Liver (tissue), 9 donors: ENCODE measurements around the gene MIB2. TPM values are rescaled to one million over a fixed set of nuclear protein-coding genes. Genes with fewer than 3 reads are reported as not detected.
"Not testable (repeated sequence)": the region's sequence is repeated elsewhere in the genome, so short reads cannot be mapped to it uniquely, and the experiment has no call there.

Experiments used
- DNase-seq: peaks from one replicate; pipeline ENCODE4 v3.0.0-alpha.2; 2017; ENCODE audit warnings: low spot score
- H3K27ac ChIP-seq, 2 donors: one replicate each; pipeline ENCODE4 v1.7.0; 2013; ENCODE audit warnings: inconsistent platforms in 2 of 2, low read length in 2 of 2, control low read depth in 1 of 2, low read depth in 1 of 2, mild to moderate bottlenecking in 1 of 2
- H3K27me3 ChIP-seq, 4 donors: one replicate each; pipeline versions ENCODE4 v1.6.1 to v1.7.0; 2013; ENCODE audit warnings: low read length in 3 of 4, inconsistent platforms in 1 of 4, mild to moderate bottlenecking in 1 of 4, moderate library complexity in 1 of 4; ENCODE audit not compliant: control insufficient read depth in 4 of 4, insufficient read depth in 4 of 4
- H3K36me3 ChIP-seq, 4 donors: one replicate each; pipeline versions ENCODE4 v1.6.1 to v1.7.0; 2013; ENCODE audit warnings: low read length in 3 of 4, mild to moderate bottlenecking in 3 of 4, low read depth in 1 of 4, moderate library complexity in 1 of 4; ENCODE audit not compliant: control insufficient read depth in 4 of 4, insufficient read depth in 3 of 4
- H3K4me1 ChIP-seq, 4 donors: one replicate each; pipeline versions ENCODE4 v1.6.1 to v1.7.0; 2013; ENCODE audit warnings: low read length in 3 of 4, mild to moderate bottlenecking in 3 of 4, moderate library complexity in 1 of 4; ENCODE audit not compliant: control insufficient read depth in 4 of 4, insufficient read depth in 4 of 4
- H3K4me3 ChIP-seq, 3 donors: one replicate each; pipeline versions ENCODE4 v1.6.1 to v1.7.0; 2013; ENCODE audit warnings: low read length in 3 of 3, control low read depth in 1 of 3, low read depth in 1 of 3, mild to moderate bottlenecking in 1 of 3
- H3K9ac ChIP-seq, 2 donors: one replicate each; pipeline ENCODE4 v1.7.0; 2013; ENCODE audit warnings: low read length in 2 of 2, mild to moderate bottlenecking in 2 of 2, moderate library complexity in 2 of 2, control low read depth in 1 of 2, low read depth in 1 of 2
- H3K9me3 ChIP-seq, 4 donors: one replicate each; pipeline versions ENCODE4 v1.6.1 to v1.7.0; 2013; ENCODE audit warnings: low read length in 3 of 4; ENCODE audit not compliant: control insufficient read depth in 4 of 4
- EGR1 ChIP-seq, 2 donors: IDR thresholded peaks; 2 replicates each; pipeline ENCODE4 v1.6.1; 2016 to 2018; ENCODE audit warnings: antibody characterized with exemption in 2 of 2, low read depth in 2 of 2
- GABPA ChIP-seq, 2 donors: IDR thresholded peaks in 1 of 2; conservative IDR thresholded peaks in 1 of 2; 2 replicates each; pipeline ENCODE4 v1.6.1; 2016; ENCODE audit warnings: antibody characterized with exemption in 2 of 2, mild to moderate bottlenecking in 1 of 2, moderate library complexity in 1 of 2
- RAD21 ChIP-seq, 2 donors: IDR thresholded peaks; 2 replicates each; pipeline ENCODE4 v1.6.1; 2016; ENCODE audit warnings: antibody characterized with exemption in 2 of 2, mild to moderate bottlenecking in 2 of 2
- RXRA ChIP-seq, 2 donors: IDR thresholded peaks; 2 replicates each; pipeline ENCODE4 v1.6.1; 2017 to 2018; ENCODE audit warnings: antibody characterized with exemption in 2 of 2, mild to moderate bottlenecking in 1 of 2
- SP1 ChIP-seq: IDR thresholded peaks from 2 replicates; pipeline ENCODE4 v1.6.1; 2018; ENCODE audit warnings: antibody characterized with exemption, mild to moderate bottlenecking
- YY1 ChIP-seq: IDR thresholded peaks from 2 replicates; pipeline ENCODE4 v1.6.1; 2016; ENCODE audit warnings: antibody characterized with exemption, mild to moderate bottlenecking
- WGBS: extraction: QIAGEN DNeasy Blood & Tissue Kit; methylation state at CpG from one replicate; pipeline ENCODE4 v1.1.7; 2013; 5-methylcytosine and 5-hydroxymethylcytosine counted together
- polyA plus RNA-seq, 2 donors: library from polyadenylated mRNA; stranded (reverse) in 1 of 2; unstranded in 1 of 2; fragments of 200-250 nt in 1 of 2; fragments of >200 nt in 1 of 2; fragmentation: Nextera tagmentation in 1 of 2; extraction: Ambion mirVana in 1 of 2; gene quantifications; one replicate each; pipeline versions ENCODE4 v1.2.1 to v1.2.3, GENCODE V29; 2013 to 2015
- total RNA-seq, 2 donors: library from RNA; depleted of rRNA; stranded (reverse); fragments of >200 nt; gene quantifications; one replicate each; pipeline ENCODE4 v1.2.3, GENCODE V29; 2014
- donor health status: healthy.
- donor health status: healthy.
- donor health status: healthy.
- donor health status: healthy.
- donor health status: healthy.

MIB2 gene
- total and polyA plus RNA-seq, 4 donors: 9.8 to 33.0 (median 19.2) TPM

DNA sequence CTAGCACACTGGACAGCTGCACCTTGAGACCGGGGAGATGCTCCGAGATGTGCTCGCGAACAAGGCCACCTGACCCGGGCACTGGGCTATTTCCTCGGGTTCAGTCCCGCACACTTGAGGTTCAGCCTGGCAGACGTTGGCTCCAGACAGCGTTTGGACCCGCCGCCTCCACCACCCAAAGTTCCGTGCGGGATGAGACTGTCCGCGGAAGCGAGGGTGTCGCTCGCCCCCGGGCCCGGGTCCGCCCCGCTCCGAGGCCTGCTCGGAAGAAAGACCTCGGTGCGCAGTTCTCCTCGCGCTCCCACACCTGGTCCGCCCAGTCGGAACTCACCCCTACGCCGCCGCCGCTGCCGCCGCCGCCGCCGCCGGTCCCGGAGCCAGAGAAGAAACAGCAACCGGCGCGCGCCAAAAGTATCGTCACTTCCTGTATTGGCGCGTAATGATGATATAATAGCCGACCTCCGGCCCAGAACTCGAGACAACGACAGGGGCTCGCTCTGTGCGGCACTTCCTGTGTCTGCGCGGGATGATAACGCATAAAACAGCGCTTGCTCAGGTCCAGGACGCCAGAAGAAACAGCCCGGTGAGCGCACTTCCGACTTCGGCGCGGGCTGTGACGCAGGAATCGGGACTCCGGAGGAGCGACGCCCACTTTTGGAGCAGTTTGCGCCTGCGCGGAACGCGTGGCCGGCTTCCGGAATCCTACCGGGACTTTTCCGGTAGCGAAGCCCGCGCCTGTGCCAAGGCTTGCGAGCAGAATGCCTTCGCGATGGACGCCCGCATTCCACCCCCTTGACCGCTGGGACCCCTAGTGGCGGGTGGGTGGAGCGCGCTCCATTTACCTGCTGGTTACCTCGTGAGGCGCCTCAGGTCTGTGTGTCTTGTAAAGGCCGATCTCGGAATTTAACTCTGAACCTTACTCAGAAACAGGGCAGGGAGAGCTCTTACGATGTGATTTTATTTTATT, 43.6 kb downstream of the MIB2 start, which contains the start of gene CDK11B:
Gene CDK11B, minus strand, starts transcription at position 422 of the 967 bp plus-strand sequence. CDS start 1,519 bp downstream, outside the sequence.
- TF ChIP-seq SP1 (peak; percentile 21), EGR1 (IDR thresholded peaks at IDR 0.05; ENCODE audit: low read depth in 2 of 2) (peak in 1 of 2 donors; percentile 23), RXRA (IDR thresholded peaks at IDR 0.05) (peak; percentile 10 to 12), GABPA (IDR thresholded peaks at IDR 0.05 in 1 of 2, conservative IDR thresholded peaks at IDR 0.05 in 1 of 2) (peak; percentile 79 to 92), RAD21 (IDR thresholded peaks at IDR 0.05) (peak; percentile 44), YY1 (peak; percentile 38)

DNA sequence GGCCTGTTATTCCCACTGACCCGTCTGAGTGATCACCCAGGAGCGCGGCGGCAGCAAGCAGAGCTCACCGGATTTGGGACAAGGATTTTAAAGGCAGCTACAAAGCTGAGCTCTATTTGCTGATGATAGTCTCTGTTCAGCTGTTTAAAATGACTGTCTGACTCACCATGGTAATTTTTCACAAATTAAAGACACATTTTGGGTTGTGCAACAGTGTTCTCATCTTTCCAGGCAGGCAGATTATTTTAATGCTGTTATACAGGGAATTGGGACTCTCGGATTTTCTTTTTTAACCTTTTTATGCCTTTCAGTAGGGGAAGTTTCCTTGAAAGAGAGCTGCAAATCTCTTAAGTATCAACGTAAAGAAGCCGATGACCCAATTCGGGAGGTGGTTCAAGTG, 47.1 kb downstream of the MIB2 start:
- not testable (repeated sequence) for H3K27ac ChIP-seq, H3K4me3 ChIP-seq, H3K9me3 ChIP-seq, H3K27me3 ChIP-seq, H3K9ac ChIP-seq, DNase-seq, H3K4me1 ChIP-seq
- H3K36me3 ChIP-seq: peaks cover 8 to 18% (median 11%) of the 10 kb centered on the region in 4 donors
- WGBS: 93% methylated on average over 9 of the region's 9 CpGs

More for the DNA sequence above, 43.6 kb downstream of the MIB2 start, which contains the start of gene CDK11B:
- H3K9me3 ChIP-seq, H3K4me1 ChIP-seq, H3K27me3 ChIP-seq: not testable (repeated sequence)
- Histone ChIP-seq H3K9ac (peak within 1 kb of the TSS in 1 of 2 donors; percentile 58), H3K27ac (peak within 1 kb of the TSS; percentile 68 to 82), H3K4me3 (peak within 1 kb of the TSS in 2 of 3 donors; percentile 53 to 82), H3K36me3 (peaks cover 3 to 22% (median 6%) of the 10 kb centered on the region in 4 donors)
- under 1% methylated on average over 69 of the region's 96 CpGs for WGBS
- DNase-seq: peak; percentile 92

DNA sequence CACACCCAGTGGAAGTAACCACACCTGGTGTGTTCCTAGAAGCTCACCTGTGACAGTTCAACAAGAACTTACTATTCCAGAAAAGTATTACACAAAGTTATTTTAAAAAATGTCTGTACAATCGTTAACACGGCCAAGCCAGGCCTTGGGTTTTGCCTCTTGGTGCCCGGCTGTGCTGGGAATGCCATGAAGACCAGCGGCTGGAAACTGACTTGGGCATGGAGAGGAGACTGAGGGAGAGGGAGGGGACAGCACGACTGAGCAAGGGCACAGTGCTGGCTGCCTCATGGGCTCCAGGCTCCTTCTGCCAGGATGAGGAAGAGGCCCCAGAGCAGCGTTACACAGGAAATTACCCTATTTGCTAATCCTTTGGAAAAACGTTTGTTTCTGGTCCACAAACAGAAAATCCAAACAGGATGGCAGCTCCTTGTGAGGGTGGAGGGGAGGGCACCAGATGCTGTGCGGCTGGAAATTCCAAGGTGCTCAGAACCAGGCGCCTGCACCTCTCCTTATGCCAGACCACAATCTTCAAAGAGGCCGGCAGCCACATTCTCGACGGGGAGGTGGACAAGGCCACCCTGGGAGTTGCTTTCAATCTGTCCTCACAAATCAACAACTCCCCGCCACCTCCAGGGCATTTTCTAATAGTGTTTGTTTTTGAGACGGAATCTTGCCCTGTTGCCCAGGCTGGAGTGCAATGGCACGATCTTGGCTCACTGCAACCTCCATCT, 47.7 kb downstream of the MIB2 start:
- not testable (repeated sequence) for H3K4me3 ChIP-seq, H3K9me3 ChIP-seq, H3K9ac ChIP-seq, DNase-seq, H3K27me3 ChIP-seq, H3K27ac ChIP-seq, H3K4me1 ChIP-seq
- peaks cover 8 to 20% (median 12%) of the 10 kb centered on the region in 4 donors for H3K36me3 ChIP-seq
- WGBS: 81% methylated on average over 15 of the region's 15 CpGs

DNA sequence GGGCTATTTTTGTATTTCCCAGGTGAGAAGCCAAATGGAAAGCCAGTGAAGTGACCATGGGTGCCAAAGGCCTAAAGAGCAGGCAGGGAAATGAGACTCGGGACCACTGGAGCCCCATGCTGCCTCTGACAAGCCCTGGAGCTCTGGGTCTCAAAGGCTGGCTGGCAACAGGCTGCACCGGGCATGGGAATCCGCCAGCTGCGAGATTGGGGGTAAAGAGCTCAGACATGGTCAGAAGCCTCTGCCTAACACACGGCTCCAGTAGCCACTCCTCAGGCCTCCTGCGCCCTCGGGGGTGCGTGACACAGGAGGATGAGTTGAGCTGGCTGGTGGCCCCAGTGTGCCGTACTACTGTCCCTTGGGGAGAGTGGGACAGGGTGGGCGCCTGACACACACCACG, 49.0 kb downstream of the MIB2 start:
- not testable (repeated sequence) for H3K4me1 ChIP-seq, H3K27me3 ChIP-seq, H3K9me3 ChIP-seq, H3K9ac ChIP-seq, H3K4me3 ChIP-seq, H3K27ac ChIP-seq, DNase-seq
- 88% methylated on average over 7 of the region's 11 CpGs for WGBS
- peaks cover 8 to 24% (median 13%) of the 10 kb centered on the region in 4 donors for H3K36me3 ChIP-seq
